Nephron (organoid): ENCODE data around the gene HDAC4.

Experiments used
- H3K27ac Mint-ChIP-seq, 3 experiments: 2 replicates each; pipeline ENCODE4 v1.8.0; 2020; ENCODE audit warnings: mixed read lengths in 3 of 3, mild to moderate bottlenecking in 2 of 3, moderate library complexity in 1 of 3
- H3K27me3 Mint-ChIP-seq: 2 replicates; pipeline ENCODE4 v1.8.0; 2021; ENCODE audit warnings: low read depth, mild to moderate bottlenecking, moderate library complexity, mixed read lengths
- H3K36me3 Mint-ChIP-seq: 2 replicates; pipeline ENCODE4 v1.8.0; 2020; ENCODE audit warnings: low read depth, mixed read lengths
- H3K4me1 Mint-ChIP-seq: 2 replicates; pipeline ENCODE4 v1.8.0; 2020; ENCODE audit warnings: mixed read lengths
- H3K4me3 Mint-ChIP-seq, 3 experiments: 2 replicates each; pipeline ENCODE4 v1.8.0; 2020; ENCODE audit warnings: mild to moderate bottlenecking in 3 of 3, mixed read lengths in 3 of 3, moderate library complexity in 2 of 3
- H3K9me3 Mint-ChIP-seq: 2 replicates; pipeline ENCODE4 v1.8.0; 2020; ENCODE audit warnings: mixed read lengths
- CTCF ChIP-seq, 3 experiments: fragments of 200-600 bp; sonication (generic); IDR thresholded peaks; one replicate each; pipeline ENCODE4 v1.5.0; 2021; ENCODE audit warnings: antibody characterized with exemption in 3 of 3; ENCODE audit not compliant: unreplicated experiment in 3 of 3

HDAC4 gene

GRCh38 chr2:239269916-239270315 lies 130.9 kb downstream of the HDAC4 start:
- Mint-ChIP-seq H3K27me3 (no peaks in the 10 kb centered on the region), H3K4me3 (no peak overlapping the region), H3K36me3 (no peaks in the 10 kb centered on the region), H3K9me3 (no peaks in the 10 kb centered on the region), H3K4me1 (peaks cover 89% of the 10 kb centered on the region), H3K27ac (peak overlapping the region in 1 of 3 experiments; percentile 4)
- TF ChIP-seq CTCF (IDR thresholded peaks at IDR 0.05; ENCODE audit: unreplicated experiment in 3 of 3), result no peak

DNA sequence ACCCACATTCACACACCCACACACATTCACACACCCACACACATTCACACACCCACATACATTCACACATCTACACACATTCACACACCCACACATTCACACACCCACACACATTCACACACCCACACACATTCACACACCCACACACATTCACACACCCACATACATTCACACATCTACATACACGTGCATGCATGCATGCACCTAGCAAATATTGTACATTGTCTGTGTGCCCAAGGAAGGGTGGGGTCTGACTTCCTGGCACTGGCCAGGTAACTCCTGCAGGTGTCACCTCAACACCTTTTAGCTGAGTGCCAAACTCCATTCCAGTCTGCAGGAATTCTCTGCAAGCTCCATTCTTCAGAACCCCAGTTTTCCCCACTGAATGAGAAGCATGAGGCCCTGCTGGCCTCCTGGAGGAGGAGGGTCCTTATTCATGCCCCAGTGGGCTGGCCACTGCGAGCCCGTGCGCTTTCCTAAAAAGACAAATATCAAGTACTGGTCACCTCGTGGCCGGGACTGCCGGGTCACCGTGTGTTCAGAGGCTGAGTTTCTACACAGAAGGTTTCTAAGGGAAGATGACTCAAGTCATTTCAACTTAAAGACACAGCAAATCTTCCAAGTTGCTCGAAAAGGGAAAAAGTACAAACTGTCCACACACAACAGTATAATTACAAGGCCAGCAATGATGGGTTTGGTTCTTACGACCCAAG lies 131.5 kb downstream of the HDAC4 start:
- no peak overlapping the region for H3K4me3 Mint-ChIP-seq
- H3K9me3 Mint-ChIP-seq, result no peaks in the 10 kb centered on the region
- H3K27me3 Mint-ChIP-seq, result no peaks in the 10 kb centered on the region
- H3K36me3 Mint-ChIP-seq, result no peaks in the 10 kb centered on the region
- H3K4me1 Mint-ChIP-seq, result peaks cover 89% of the 10 kb centered on the region
- peak overlapping the region in 1 of 3 experiments; percentile 26 for H3K27ac Mint-ChIP-seq
- TF ChIP-seq CTCF (IDR thresholded peaks at IDR 0.05; ENCODE audit: unreplicated experiment in 3 of 3), result no peak

- Mint-ChIP-seq H3K36me3 (no peaks in the 10 kb centered on the region), H3K4me3 (no peak overlapping the region), H3K27me3 (no peaks in the 10 kb centered on the region), H3K4me1 (peaks cover 87% of the 10 kb centered on the region), H3K9me3 (no peaks in the 10 kb centered on the region), H3K27ac (peak overlapping the region in 2 of 3 experiments; percentile 26 to 88)
- no peak for TF ChIP-seq CTCF (IDR thresholded peaks at IDR 0.05; ENCODE audit: unreplicated experiment in 3 of 3)
Observed at GRCh38 chr2:239268549-239268948, 132.3 kb downstream of the HDAC4 start.

GRCh38 chr2:239268082-239268481 lies 132.7 kb downstream of the HDAC4 start:
- Mint-ChIP-seq H3K4me3 (no peak overlapping the region), H3K36me3 (no peaks in the 10 kb centered on the region), H3K27me3 (no peaks in the 10 kb centered on the region), H3K4me1 (peaks cover 87% of the 10 kb centered on the region), H3K9me3 (no peaks in the 10 kb centered on the region), H3K27ac (peak overlapping the region; percentile 78 to 93 (median 88))
- no peak for TF ChIP-seq CTCF (IDR thresholded peaks at IDR 0.05; ENCODE audit: unreplicated experiment in 3 of 3)

DNA sequence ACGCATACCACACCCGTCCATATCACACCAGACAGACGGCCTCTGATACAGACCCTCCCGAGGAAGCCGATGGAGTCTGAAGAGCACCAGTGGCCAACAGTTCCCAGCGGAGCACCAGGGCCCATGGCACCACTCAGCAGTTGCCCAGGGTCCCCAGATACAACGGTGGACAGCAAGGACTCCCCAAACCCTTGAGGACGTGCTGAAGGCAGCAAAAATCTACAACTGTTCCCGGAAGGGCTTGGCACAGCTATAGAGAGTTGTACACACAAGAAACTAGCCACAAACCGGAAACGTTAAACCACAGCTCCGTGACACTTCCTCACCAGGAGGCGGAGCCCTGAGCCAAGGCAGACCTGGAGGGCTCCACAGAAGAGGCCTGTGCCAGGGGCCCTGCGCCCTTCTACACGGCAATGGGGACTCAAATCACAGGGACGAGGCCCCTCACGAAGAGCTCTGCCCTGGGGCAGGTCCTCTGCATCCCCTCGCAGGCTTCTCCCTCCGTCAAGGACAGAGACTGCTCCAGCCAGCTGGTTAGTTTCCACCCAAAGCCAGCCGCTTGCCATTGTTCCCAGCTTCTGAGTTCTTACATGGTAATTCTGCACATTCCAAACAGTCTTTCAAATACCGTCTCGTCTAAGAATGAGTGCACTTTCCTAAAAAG lies 133.4 kb downstream of the HDAC4 start:
- no peak for TF ChIP-seq CTCF (IDR thresholded peaks at IDR 0.05; ENCODE audit: unreplicated experiment in 3 of 3)
- H3K4me1 Mint-ChIP-seq, result peaks cover 85% of the 10 kb centered on the region
- H3K27ac Mint-ChIP-seq, result peak overlapping the region; percentile 78 to 93 (median 88)
- no peak overlapping the region for H3K4me3 Mint-ChIP-seq
- H3K9me3 Mint-ChIP-seq, result no peaks in the 10 kb centered on the region
- no peaks in the 10 kb centered on the region for H3K36me3 Mint-ChIP-seq
- H3K27me3 Mint-ChIP-seq, result no peaks in the 10 kb centered on the region
